Anterior cingulate cortex (tissue), 58 donors: ENCODE results near the gene ZDHHC16.
"Not testable (repeated sequence)": the region's sequence is repeated elsewhere in the genome, so short reads cannot be mapped to it uniquely, and the experiment has no call there.

Source experiments
- DNase-seq, 58 donors: peaks; one replicate each; lab custom pipeline; 2025; lab: John Stamatoyannopoulos, UW

The ZDHHC16 gene

GRCh38 chr10:97445722-97446639 lies at the start of gene ZDHHC16, which contains the start of gene EXOSC1:
ZDHHC16 (plus strand) TSS chr10:97446175; CDS start chr10:97451676, 5,501 bp downstream.
EXOSC1 (minus strand) TSS chr10:97446006; CDS start chr10:97445985, 21 bp downstream.
- peak; percentile 63 to 98 (median 92) for DNase-seq

DNA sequence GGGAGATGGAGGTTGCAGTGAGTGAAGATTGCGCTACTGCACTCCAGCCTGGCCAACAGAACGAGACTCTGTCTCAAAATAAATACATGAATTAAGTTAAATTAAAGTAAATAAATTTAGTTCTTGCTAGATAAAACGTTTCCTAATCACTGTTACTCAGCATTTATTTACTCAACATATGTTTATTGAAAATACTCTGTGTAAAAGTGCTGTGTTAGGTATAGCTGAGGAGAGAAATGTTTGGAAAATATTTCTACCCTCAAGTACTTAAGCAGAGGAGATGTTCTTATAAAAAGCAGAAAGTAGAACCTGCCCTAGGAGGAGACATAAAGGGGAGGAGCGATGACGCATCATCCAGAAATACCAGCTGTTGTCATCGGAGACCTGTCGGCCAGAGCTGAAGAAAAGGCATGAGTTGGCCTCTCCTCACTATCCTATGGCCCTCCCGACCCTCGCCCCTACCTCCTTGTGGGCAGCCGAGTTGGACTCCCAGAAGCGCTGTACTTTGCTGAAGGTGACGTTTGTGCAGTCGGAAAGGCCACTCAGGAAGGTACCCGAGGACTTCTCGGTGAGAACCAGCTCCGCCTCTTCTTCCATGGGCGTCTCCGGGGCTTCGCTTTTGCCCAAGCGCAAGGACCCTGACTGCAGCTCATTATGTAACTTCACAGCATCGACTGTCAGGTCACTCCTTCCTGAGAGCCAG lies 46.0 kb upstream of the ZDHHC16 start:
- peak in 3 of 58 donors; percentile 22 to 43 (median 30) for DNase-seq

- DNase-seq: peak in 57 of 58 donors; percentile 16 to 96 (median 79)
These were observed 45.1 kb upstream of the ZDHHC16 start, which contains the start of gene RRP12 for GRCh38 chr10:97400665-97401454. RRP12 (minus strand) TSS chr10:97401340; CDS start chr10:97401231, 109 bp downstream.

DNA sequence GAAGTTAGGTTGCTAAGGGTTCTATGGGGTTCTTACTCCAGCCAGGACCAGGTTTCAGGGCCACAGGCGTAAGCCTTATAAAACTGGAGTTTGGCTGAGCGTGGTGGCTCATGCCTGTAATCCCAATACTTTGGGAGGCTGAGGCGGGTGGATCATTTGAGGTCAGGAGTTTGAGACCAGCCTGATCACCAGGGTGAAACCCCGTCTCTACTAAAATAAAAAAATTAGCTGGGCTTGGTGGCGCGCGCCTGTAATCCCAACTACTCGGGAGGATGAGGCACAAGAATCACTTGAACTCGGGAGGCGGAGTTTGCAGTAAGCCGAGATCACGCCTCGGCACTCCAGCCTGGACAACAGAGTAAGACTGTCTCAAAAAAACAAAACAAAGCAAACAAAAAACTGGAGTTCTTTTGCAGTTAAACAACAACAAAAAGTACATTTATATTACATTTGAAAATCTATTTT lies 44.5 kb upstream of the ZDHHC16 start:
- DNase-seq: no peak

DNA sequence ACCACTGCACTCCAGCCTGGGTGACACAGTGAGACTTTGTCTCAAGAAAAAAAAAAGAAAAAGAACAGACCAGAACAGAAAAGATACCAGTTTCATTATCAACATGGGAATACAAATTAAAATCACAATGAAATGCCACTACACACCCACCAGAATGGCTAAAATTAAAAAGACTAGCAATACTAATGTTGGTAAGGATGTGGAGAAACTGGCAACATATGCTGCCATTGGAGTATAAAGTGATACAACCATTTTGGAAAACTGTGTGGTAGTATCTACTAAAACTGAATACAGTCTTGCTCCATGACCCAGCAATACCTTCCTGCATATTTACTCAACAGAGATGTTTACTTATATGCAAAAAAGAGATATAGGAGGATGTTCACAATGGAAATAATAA lies 41.9 kb upstream of the ZDHHC16 start:
- DNase-seq: no peak

DNA sequence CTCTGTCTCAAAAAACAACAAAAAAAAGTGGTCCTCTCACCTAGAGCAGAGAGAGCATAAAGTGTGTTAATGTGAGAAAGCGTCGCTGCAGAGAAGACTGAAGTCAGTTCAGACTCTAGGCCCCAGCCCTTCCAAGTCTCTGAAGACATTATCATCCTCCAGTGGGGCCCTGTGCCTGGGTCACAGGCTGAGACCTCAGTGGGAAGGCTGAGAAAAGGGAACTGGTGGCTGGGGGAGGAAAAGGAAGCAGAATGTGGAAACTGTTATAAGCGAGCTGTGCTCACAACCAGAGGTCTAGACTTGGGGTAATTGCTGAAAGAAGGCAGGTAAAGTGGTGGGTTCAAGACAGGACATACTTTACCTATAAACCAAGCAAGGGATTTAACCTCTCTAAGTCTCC lies 39.9 kb upstream of the ZDHHC16 start:
- no peak for DNase-seq

- DNase-seq: not testable (repeated sequence)
These were observed 39.5 kb upstream of the ZDHHC16 start for GRCh38 chr10:97406483-97406882.

DNA sequence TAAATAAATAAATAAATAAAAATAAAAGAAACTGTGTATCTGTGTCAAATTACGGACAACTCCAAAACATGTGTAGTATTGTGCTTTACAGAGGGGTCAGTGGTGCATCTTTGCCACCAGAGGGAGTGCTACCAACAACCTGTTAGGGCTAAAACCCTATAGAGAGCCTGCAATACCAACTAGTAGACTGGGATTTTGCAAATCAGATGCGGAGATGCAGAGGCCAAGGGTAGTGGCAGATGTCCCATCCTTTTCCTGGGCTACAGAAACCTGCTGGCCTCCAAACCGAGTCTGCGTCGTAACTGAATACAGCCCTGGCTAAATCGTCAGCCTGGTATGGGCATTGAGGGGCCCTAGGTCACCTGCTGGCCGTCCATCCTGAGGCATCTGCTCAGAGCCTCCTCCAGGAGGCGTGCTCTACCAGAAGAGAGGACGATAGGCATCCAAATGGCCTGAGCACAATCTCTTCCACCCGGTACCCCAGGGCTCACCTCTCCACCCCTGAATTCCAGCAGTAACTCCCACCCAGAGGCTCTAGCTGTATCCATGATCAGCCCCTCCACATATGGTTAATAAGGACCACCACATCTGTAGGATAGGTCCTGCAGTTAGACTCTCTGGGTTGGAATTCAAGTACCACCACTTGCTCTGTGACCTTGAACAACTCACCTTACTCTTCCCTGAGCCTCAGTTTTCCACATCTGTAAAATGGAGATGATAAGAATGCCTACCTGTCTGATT lies 38.6 kb upstream of the ZDHHC16 start:
- peak in 30 of 58 donors; percentile 12 to 77 (median 34) for DNase-seq

DNA sequence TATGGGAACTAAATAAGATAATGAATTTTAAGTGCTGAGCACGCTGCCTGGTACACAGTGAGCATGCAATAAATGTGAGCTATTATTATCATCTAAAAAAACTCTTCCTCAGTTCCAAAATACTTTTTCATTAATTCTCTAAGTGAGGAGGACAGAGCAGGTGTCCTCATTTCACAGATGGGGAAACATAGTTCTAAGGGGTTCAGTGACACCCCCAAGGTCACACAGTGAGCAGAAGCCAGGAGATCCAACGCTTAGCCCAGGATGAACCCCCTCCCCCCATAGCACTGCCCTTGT lies 38.1 kb upstream of the ZDHHC16 start:
- no peak for DNase-seq

DNA sequence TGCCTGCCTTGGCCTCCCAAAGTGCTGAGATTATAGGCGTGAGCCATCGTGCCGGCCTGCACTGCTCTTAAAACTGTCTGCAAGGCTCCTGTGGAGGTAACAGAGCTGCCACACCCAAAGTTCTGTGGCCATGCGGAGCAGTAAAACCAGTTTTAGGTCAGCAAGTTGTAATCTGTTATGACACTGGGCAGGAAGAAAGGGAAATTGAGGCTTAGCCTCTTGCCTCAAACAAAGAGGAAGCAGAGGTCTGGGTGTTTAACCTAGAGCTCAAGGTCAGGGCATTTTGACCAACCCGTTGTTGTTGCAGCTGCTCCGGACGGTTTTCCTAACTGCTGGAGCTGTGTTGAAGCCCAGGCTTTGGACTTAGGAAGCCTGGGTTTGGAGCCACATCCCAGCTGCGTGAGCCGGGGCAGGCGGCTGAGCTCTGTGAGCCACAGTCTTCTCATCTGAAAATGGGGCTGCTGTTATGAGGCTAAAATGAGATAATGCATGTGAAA lies 37.4 kb upstream of the ZDHHC16 start:
- no peak for DNase-seq

- no peak for DNase-seq
These were observed 34.6 kb upstream of the ZDHHC16 start for GRCh38 chr10:97411406-97411805.

- DNase-seq: no peak
These were observed 33.1 kb upstream of the ZDHHC16 start for GRCh38 chr10:97412891-97413304.

GRCh38 chr10:97416565-97416964 lies 29.4 kb upstream of the ZDHHC16 start:
- no peak for DNase-seq

DNA sequence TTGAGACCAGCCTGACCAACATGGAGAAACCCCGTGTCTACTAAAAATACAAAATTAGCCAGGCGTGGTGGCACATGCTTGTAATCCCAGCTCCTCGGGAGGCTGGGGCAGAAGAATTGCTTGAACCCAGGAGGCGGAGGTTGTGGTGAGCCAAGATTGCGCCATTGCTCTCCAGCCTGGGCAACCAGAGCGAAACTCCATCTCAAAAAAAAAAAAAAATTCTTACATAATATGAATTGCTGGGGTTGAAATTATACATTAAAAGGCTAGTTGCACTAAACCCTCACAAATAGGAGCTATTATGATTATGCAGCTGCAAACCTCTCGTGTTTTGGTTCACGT lies 22.2 kb upstream of the ZDHHC16 start:
- not testable (repeated sequence) for DNase-seq

DNA sequence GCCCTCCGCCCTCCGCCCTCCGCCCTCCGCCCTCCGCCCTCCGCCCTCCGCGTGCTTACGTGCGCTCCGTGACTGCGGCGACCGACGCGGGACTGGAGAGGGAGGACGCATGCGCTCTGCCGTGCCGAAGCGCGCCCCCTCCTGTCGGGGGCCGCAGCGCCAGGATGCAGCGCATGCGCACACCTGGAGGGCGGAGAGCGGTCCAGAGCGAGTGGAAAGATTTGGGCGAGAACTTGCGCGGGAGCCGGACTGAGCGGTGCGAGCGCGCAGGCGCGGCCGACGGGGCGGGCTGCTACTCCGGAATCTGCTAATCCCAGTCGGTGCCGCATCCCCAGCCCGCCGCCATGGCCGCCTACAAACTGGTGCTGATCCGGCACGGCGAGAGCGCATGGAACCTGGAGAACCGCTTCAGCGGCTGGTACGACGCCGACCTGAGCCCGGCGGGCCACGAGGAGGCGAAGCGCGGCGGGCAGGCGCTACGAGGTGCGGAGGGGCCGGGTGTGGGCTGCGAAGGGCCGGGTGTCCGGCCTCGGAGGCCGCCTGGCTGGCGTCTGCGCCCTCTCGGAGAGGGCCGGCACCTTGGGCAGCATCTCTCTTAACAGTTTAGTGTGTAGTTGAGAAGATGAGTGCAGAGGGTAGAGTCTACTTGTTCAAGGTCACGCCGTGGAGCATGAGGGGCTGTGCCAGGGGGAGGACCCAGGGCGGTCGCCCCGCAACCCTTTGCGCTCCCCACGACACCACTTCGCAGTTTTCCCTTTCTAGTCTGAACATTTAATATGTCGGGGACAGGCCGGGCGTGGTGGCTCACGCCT lies 19.8 kb upstream of the ZDHHC16 start, which contains the start of gene PGAM1:
PGAM1 (plus strand) TSS at position 228 of the 812 bp plus-strand sequence; CDS start at position 345, 117 bp downstream.
- peak; percentile 44 to 97 (median 94) for DNase-seq

GRCh38 chr10:97426776-97427570 lies 19.0 kb upstream of the ZDHHC16 start:
- DNase-seq: no peak

- no peak for DNase-seq
These were observed 18.3 kb upstream of the ZDHHC16 start for GRCh38 chr10:97427571-97428179.
